ENCODE data around the gene TBC1D9B.

Gene TBC1D9B

GRCh38 chr5:179866241-179867078 is 41.2 kb downstream of the TBC1D9B start:
- no peak for TF ChIP-seq CTCF (IDR thresholded peaks at IDR 0.05; ENCODE audit: low read length, missing control alignments)
- no peak overlapping the region for H3K4me3 ChIP-seq (replicated peaks; ENCODE audit: low read depth, low read length)
- no peak for DNase-seq (ENCODE audit: low read depth)

- no peak for DNase-seq (ENCODE audit: low read depth)
- TF ChIP-seq CTCF (IDR thresholded peaks at IDR 0.05; ENCODE audit: low read length, missing control alignments), result no peak
- no peak overlapping the region for H3K4me3 ChIP-seq (replicated peaks; ENCODE audit: low read depth, low read length)
Observed at GRCh38 chr5:179865491-179866240, 42.0 kb downstream of the TBC1D9B start.

DNA sequence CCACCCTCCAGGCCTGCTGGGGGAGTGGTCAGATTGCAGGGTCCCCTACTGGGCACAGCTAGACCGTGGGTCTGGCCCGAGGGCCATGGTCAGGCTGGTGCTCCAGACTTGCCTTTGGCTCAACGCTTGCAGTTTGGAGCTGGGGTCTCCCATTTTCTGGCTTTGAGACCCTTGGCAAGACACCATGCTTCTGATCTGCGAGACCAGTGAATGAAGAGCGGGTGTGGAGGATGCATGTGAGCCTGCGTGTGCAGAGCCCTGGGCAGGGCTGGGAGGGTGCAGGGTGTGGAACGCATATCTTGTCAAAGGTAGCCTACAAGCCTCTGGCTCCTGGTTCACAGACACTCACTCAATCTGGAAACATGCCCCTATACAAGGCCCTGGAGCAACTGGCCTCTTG is 43.0 kb downstream of the TBC1D9B start:
- no peak overlapping the region for H3K4me3 ChIP-seq (replicated peaks; ENCODE audit: low read depth, low read length)
- no peak for DNase-seq (ENCODE audit: low read depth)
- TF ChIP-seq CTCF (IDR thresholded peaks at IDR 0.05; ENCODE audit: low read length, missing control alignments), result no peak

- TF ChIP-seq CTCF (IDR thresholded peaks at IDR 0.05; ENCODE audit: low read length, missing control alignments), result no peak
- H3K4me3 ChIP-seq (replicated peaks; ENCODE audit: low read depth, low read length), result no peak overlapping the region
- DNase-seq (ENCODE audit: low read depth), result no peak
Observed at GRCh38 chr5:179863449-179864085, 44.1 kb downstream of the TBC1D9B start.

DNA sequence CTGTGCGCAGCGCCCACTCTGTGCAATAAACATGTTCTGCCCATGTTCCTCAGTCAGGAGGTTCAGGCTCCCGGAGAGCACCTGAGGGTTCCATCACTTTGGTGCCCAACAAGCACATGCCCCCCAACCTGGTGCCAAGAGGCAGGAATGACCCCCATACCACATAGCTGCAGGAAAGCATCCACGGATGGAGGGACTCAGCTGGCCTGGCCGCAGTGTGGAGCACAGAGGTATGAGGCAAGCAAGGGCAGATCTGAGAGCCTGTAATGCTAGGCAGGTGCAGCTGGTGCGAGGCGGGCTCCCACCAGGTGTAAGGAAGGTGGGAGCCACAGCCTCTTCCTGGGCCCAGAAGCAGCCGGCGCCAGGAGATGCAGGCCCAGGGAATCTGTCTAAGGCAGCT is 44.8 kb downstream of the TBC1D9B start:
- no peak for TF ChIP-seq CTCF (IDR thresholded peaks at IDR 0.05; ENCODE audit: low read length, missing control alignments)
- H3K4me3 ChIP-seq (replicated peaks; ENCODE audit: low read depth, low read length), result no peak overlapping the region
- no peak for DNase-seq (ENCODE audit: low read depth)

DNA sequence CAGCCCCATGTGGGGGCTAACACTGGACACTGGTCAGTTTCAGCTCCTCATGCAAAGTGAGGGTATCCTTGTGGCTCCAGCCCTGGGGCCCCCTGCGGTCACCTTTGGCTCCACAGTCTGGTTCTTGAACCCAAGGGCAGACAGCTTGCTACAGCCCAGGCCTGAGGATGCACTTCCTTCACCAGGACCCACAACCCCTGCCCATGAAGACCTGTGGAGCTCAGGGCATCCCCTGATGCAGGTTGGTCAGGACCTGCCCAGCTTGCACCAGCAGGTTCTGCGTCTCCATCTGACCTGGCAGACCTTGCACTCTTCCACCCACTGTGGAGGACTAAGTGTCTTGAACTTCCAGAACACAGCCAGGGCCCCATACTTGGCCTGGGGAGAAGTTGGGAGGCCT is 45.4 kb downstream of the TBC1D9B start:
- no peak overlapping the region for H3K4me3 ChIP-seq (replicated peaks; ENCODE audit: low read depth, low read length)
- TF ChIP-seq CTCF (IDR thresholded peaks at IDR 0.05; ENCODE audit: low read length, missing control alignments), result no peak
- DNase-seq (ENCODE audit: low read depth), result no peak
